IMR-90 (cell line): ENCODE results near the gene CCDC102A. TPM values are rescaled to one million over a fixed set of nuclear protein-coding genes. Genes with fewer than 3 reads are reported as not detected.

Experiments
- ATAC-seq: fragments of 200-7000 bp; cut with Tn5 transposase; 2 replicates; pipeline ENCODE4 v1.9.1; 2020; ENCODE audit warnings: low read depth, mild to moderate bottlenecking, moderate library complexity
- BruUV-seq: library from RNA; stranded (reverse); fragments of 400-500 nt; replicated peaks from 2 replicates; lab custom pipeline; 2021; lab: Mats Ljungman, UMichigan
- CTCF ChIA-PET: fragments of 300-600 bp; formaldehyde crosslinking; extraction: SDS; loops from one replicate; lab custom pipeline; 2021; ENCODE audit warnings: antibody characterized with exemption; lab: Yijun Ruan, JAX
- POLR2A ChIA-PET: fragments of 300-600 bp; sonication (Branson Sonifier 250); formaldehyde crosslinking; loops from one replicate; lab custom pipeline; 2022; ENCODE audit warnings: antibody characterized with exemption; ENCODE audit not compliant: unreplicated experiment; lab: Charles Lee
- DNase-seq: peaks from one replicate; pipeline ENCODE4 v3.0.0; 2013
- H2AFZ ChIP-seq: replicated peaks from 2 replicates; pipeline ENCODE3; 2013; ENCODE audit warnings: low read length, mild to moderate bottlenecking; ENCODE audit not compliant: poor library complexity
- H2AK5ac ChIP-seq: 2 replicates; pipeline ENCODE4 v1.6.1; 2013; ENCODE audit warnings: low read depth, low read length, inconsistent platforms
- H2AK9ac ChIP-seq: replicated peaks from 2 replicates; pipeline ENCODE3; 2013; ENCODE audit warnings: mild to moderate bottlenecking, low read depth, low read length, moderate library complexity; ENCODE audit not compliant: poor library complexity
- H2BK120ac ChIP-seq: 2 replicates; pipeline ENCODE4 v1.6.1; 2013; ENCODE audit warnings: low read depth, low read length, inconsistent platforms
- H2BK15ac ChIP-seq: 3 replicates; pipeline ENCODE4 v1.6.1; 2013; ENCODE audit warnings: low read depth, low read length, inconsistent platforms
- H2BK20ac ChIP-seq: 2 replicates; pipeline ENCODE4 v1.6.1; 2013; ENCODE audit warnings: low read depth, mild to moderate bottlenecking, inconsistent platforms, low read length, moderate library complexity
- H2BK5ac ChIP-seq: 2 replicates; pipeline ENCODE4 v1.6.1; 2013; ENCODE audit warnings: mild to moderate bottlenecking, low read depth, low read length, inconsistent platforms; ENCODE audit not compliant: poor library complexity, severe bottlenecking
- H3K14ac ChIP-seq: replicated peaks from 2 replicates; pipeline ENCODE4 v1.6.1; 2013; ENCODE audit warnings: low read depth, low read length, inconsistent platforms
- H3K18ac ChIP-seq: 2 replicates; pipeline ENCODE4 v1.6.1; 2013; ENCODE audit warnings: low read depth, low read length, control low read depth
- H3K23ac ChIP-seq: 2 replicates; pipeline ENCODE4 v1.6.1; 2013; ENCODE audit warnings: low read depth, low read length, inconsistent platforms
- H3K27ac ChIP-seq: 2 replicates; pipeline ENCODE4 v1.5.1; 2013; ENCODE audit warnings: mild to moderate bottlenecking, control low read depth, low read length; ENCODE audit not compliant: insufficient read depth
- H3K27me3 ChIP-seq: 2 replicates; pipeline ENCODE4 v1.6.1; 2013; ENCODE audit warnings: low read length; ENCODE audit not compliant: control insufficient read depth, insufficient read depth
- H3K36me3 ChIP-seq: 2 replicates; pipeline ENCODE4 v1.6.1; 2013; ENCODE audit warnings: low read length, mixed read lengths; ENCODE audit not compliant: control insufficient read depth, insufficient read depth
- H3K4ac ChIP-seq: 2 replicates; pipeline ENCODE4 v1.6.1; 2013; ENCODE audit warnings: low read depth, low read length, inconsistent platforms
- H3K4me1 ChIP-seq: 2 replicates; pipeline ENCODE4 v1.6.1; 2013; ENCODE audit warnings: low read length, mixed read lengths; ENCODE audit not compliant: control insufficient read depth, insufficient read depth
- H3K4me2 ChIP-seq: 2 replicates; pipeline ENCODE4 v1.6.1; 2013; ENCODE audit warnings: low read depth, mild to moderate bottlenecking, control low read depth, low read length, moderate library complexity
- H3K4me3 ChIP-seq: 2 replicates; pipeline ENCODE4 v1.5.1; 2013; ENCODE audit warnings: low read depth, mild to moderate bottlenecking, control low read depth, low read length, moderate library complexity; ENCODE audit not compliant: insufficient read depth
- H3K56ac ChIP-seq: 2 replicates; pipeline ENCODE4 v1.6.1; 2013; ENCODE audit warnings: low read length, inconsistent platforms; ENCODE audit not compliant: insufficient read depth; ENCODE audit errors: extremely low read depth
- H3K79me1 ChIP-seq, 2 experiments: 2 replicates each; pipeline ENCODE4 v1.6.1; 2013; ENCODE audit warnings: low read length in 2 of 2, inconsistent platforms in 1 of 2, low read depth in 1 of 2
- H3K9ac ChIP-seq: 2 replicates; pipeline ENCODE4 v1.6.1; 2013; ENCODE audit warnings: low read depth, low read length, control low read depth
- H3K9me1 ChIP-seq: 2 replicates; pipeline ENCODE4 v1.6.1; 2013; ENCODE audit warnings: low read length, inconsistent platforms; ENCODE audit not compliant: insufficient read depth
- H3K9me3 ChIP-seq: 2 replicates; pipeline ENCODE4 v1.6.1; 2013; ENCODE audit warnings: low read length; ENCODE audit not compliant: control insufficient read depth, insufficient read depth
- H4K20me1 ChIP-seq: 2 replicates; pipeline ENCODE4 v1.6.1; 2013; ENCODE audit warnings: low read length, inconsistent platforms; ENCODE audit not compliant: insufficient read depth
- H4K5ac ChIP-seq: 2 replicates; pipeline ENCODE4 v1.6.1; 2013; ENCODE audit warnings: mild to moderate bottlenecking, low read depth, low read length, control low read depth
- H4K8ac ChIP-seq, 2 experiments: 2 replicates each; pipeline ENCODE4 v1.6.1; 2013; ENCODE audit warnings: low read depth in 2 of 2, low read length in 2 of 2, control low read depth in 1 of 2, inconsistent platforms in 1 of 2
- H4K91ac ChIP-seq: 2 replicates; pipeline ENCODE4 v1.6.1; 2013; ENCODE audit warnings: low read depth, low read length, inconsistent platforms; ENCODE audit not compliant: insufficient read depth
- BHLHE40 ChIP-seq: fragments of 150-350 bp; IDR thresholded peaks from 2 replicates; pipeline ENCODE4 v1.6.1; 2016; ENCODE audit warnings: mild to moderate bottlenecking, low read depth, low read length
- CEBPB ChIP-seq: IDR thresholded peaks from 2 replicates; pipeline ENCODE4 v1.6.1; 2012; ENCODE audit warnings: low read depth, low read length, improper control_type of control experiment
- CHD1 ChIP-seq: IDR thresholded peaks from 2 replicates; pipeline ENCODE4 v1.6.1; 2012; ENCODE audit warnings: low read depth, low read length, improper control_type of control experiment
- FOS ChIP-seq: fragments of 150-350 bp; IDR thresholded peaks from 2 replicates; pipeline ENCODE4 v1.6.1; 2016; ENCODE audit warnings: low read depth, low read length
- MAZ ChIP-seq: IDR thresholded peaks from 2 replicates; pipeline ENCODE4 v1.6.1; 2012; ENCODE audit warnings: low read depth, mild to moderate bottlenecking, low read length, improper control_type of control experiment, moderate library complexity, borderline replicate concordance
- MXI1 ChIP-seq: IDR thresholded peaks from 2 replicates; pipeline ENCODE4 v1.6.1; 2012; ENCODE audit warnings: low read depth, mild to moderate bottlenecking, low read length, moderate library complexity, borderline replicate concordance
- POLR2A ChIP-seq: IDR thresholded peaks from 2 replicates; pipeline ENCODE4 v1.6.1; 2012; ENCODE audit warnings: mild to moderate bottlenecking, low read depth, low read length
- RFX5 ChIP-seq: IDR thresholded peaks from 2 replicates; pipeline ENCODE4 v1.8.0; 2012; ENCODE audit warnings: low read depth, mild to moderate bottlenecking, low read length, moderate library complexity
- SMC3 ChIP-seq: fragments of 150-350 bp; IDR thresholded peaks from 2 replicates; pipeline ENCODE4 v1.6.1; 2016; ENCODE audit warnings: low read depth, mild to moderate bottlenecking, antibody characterized with exemption, low read length, moderate library complexity
- WGBS, 2 experiments: methylation state at CpG; one replicate each; pipeline versions ENCODE4 v1.1.5 to v1.1.7; 2013; ENCODE audit warnings: missing lambda C conversion rate in 2 of 2; ENCODE audit not compliant: insufficient read length in 1 of 2; ENCODE audit errors: extremely low coverage in 2 of 2; 5-methylcytosine and 5-hydroxymethylcytosine counted together
- dilution Hi-C: fragments of 300-500 bp; cut with HindIII; formaldehyde crosslinking; loops from one replicate; pipeline ENCODE4 v1.14.3; 2018; ENCODE audit warnings: low sequenced_read_pairs; ENCODE audit not compliant: unreplicated experiment
- in situ Hi-C: fragments of 300-500 bp; cut with MboI; formaldehyde crosslinking; loops from 3 replicates; pipeline ENCODE4 v1.14.3; 2019; ENCODE audit warnings: low sequenced_read_pairs, inconsistent platforms, mixed read lengths
- intact Hi-C: fragments of 100-400 bp; cut with micrococcal nuclease; formaldehyde crosslinking; loops from 2 replicates; pipeline ENCODE4 v1.10.0; 2022
- polyA plus RNA-seq, 3 experiments: library from polyadenylated mRNA; depleted of rRNA; stranded (reverse); fragments of >200 nt; gene quantifications; 2 replicates each; pipeline ENCODE4 v1.2.3, GENCODE V29; 2012; ENCODE audit warnings: low replicate concordance in 1 of 3
- total RNA-seq: library from RNA; depleted of rRNA; stranded (reverse); fragments of >200 nt; gene quantifications from 2 replicates; pipeline ENCODE4 v1.2.3, GENCODE V29; 2012
- TF ChIP-seq, protein P1 (sequence below): fragments of 150-350 bp; IDR thresholded peaks from 2 replicates; pipeline ENCODE4 v1.6.1; 2017; ENCODE audit warnings: mild to moderate bottlenecking, antibody characterized with exemption, low read length, low read depth

CCDC102A gene
- total and polyA plus RNA-seq, 2 of the 4 experiments (the other 2 are of a cell fraction), result 5.4 to 8.5 TPM

DNA sequence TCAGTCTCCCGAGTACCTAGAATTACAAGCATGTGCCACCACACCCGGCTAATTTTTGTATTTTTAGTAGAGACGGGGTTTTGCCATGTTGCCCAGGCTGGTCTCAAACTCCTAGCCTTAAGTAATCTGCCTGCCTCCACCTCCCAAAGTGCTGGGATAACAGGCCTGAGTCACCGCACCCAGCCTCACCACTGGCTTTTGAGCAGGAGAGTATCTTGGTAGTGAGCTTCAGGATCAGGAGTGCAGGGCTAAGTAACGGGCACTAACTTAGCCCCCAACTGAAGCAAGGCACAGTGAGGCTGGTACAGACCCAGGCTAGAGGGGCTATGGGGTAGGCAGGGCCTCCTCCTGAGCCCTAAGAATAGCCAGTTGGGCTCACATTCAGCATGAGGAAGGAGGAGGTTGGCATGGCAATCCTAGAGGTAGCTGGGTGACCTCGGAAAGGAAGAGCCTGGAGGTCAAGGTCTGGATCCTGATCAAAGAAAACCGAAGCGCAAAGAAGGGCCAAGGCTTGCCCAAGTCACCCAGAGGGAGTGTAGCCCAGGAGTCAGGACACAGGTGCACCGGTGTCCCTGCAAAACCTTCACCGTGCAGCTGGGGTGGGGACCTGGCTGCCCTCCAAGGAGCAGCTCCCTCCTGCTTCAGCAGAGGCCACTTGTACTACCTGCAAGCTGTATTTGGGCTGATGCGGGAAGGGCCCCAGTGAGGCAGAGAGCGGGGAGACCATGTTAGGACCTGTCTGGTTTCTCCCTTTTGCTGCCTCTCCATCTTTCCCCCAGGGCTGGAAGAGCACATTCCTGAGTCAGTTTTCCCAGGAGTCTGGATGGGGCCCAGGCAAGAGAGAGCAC, 4.8 kb upstream of the CCDC102A start:
- CTCF ChIA-PET, result no interaction called here

More for the DNA sequence above, 4.8 kb upstream of the CCDC102A start:
- dilution Hi-C loops (no loop called here), intact Hi-C loops (no loop called here), in situ Hi-C loops (no loop called here)
- no peak for ATAC-seq
- H2AK9ac ChIP-seq, result no peak overlapping the region
- peaks cover 48% of the 10 kb centered on the region for H3K27me3 ChIP-seq
- TF ChIP-seq FOS (no peak), RFX5 (no peak), SMC3 (no peak), POLR2A (no peak), CHD1 (no peak), BHLHE40 (no peak), MAZ (no peak), MXI1 (no peak), CEBPB (no peak)
- TF ChIP-seq, protein P1, sequence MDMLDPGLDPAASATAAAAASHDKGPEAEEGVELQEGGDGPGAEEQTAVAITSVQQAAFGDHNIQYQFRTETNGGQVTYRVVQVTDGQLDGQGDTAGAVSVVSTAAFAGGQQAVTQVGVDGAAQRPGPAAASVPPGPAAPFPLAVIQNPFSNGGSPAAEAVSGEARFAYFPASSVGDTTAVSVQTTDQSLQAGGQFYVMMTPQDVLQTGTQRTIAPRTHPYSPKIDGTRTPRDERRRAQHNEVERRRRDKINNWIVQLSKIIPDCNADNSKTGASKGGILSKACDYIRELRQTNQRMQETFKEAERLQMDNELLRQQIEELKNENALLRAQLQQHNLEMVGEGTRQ, result no peak
- H3K4me3 ChIP-seq, result no peak overlapping the region
- no peaks in the 10 kb centered on the region for H4K20me1 ChIP-seq
- H3K27ac ChIP-seq, result no peak overlapping the region
- no peak overlapping the region for H3K56ac ChIP-seq
- no peak overlapping the region for H3K4ac ChIP-seq
- H4K8ac ChIP-seq, result no peak overlapping the region
- peaks cover 6% of the 10 kb centered on the region; the same call in 1 of the 2 replicates for H3K4me1 ChIP-seq
- H3K14ac ChIP-seq, result no peak overlapping the region
- no peaks in the 10 kb centered on the region for H3K79me1 ChIP-seq
- no peak overlapping the region for H3K23ac ChIP-seq
- POLR2A ChIA-PET, result no interaction called here
- BruUV-seq, result no TSS peak
- no peak for DNase-seq
- no peak overlapping the region for H3K18ac ChIP-seq
- no peaks in the 10 kb centered on the region for H3K9me1 ChIP-seq
- H2BK5ac ChIP-seq, result no peak overlapping the region
- H2BK20ac ChIP-seq, result no peak overlapping the region
- H4K91ac ChIP-seq, result no peak overlapping the region
- H2BK15ac ChIP-seq, result no peak overlapping the region
- no peak overlapping the region for H2AK5ac ChIP-seq
- H2BK120ac ChIP-seq, result no peak overlapping the region
- H3K4me2 ChIP-seq, result no peak overlapping the region
- no peak overlapping the region for H2AFZ ChIP-seq
- H3K36me3 ChIP-seq, result no peaks in the 10 kb centered on the region
- no peaks in the 10 kb centered on the region for H3K9me3 ChIP-seq
- no peak overlapping the region for H3K9ac ChIP-seq
- 79% methylated on average over 4 of the region's 12 CpGs; no CpG with 5 or more reads in 1 of the 2 experiments for WGBS, 2 experiments
- H4K5ac ChIP-seq, result no peak overlapping the region
